Ishikawa (cell line): ENCODE results near the gene NLRP9.

Experiments
- CREB1 ChIP-seq: IDR thresholded peaks from 2 replicates; pipeline ENCODE4 v1.6.1; 2012; ENCODE audit warnings: low read depth
- FOXM1 ChIP-seq: IDR thresholded peaks from 2 replicates; pipeline ENCODE4 v1.6.1; 2012; ENCODE audit warnings: low read depth, borderline replicate concordance
- MAX ChIP-seq: IDR thresholded peaks from 2 replicates; pipeline ENCODE4 v1.6.1; 2012
- RAD21 ChIP-seq: IDR thresholded peaks from 2 replicates; pipeline ENCODE4 v1.6.1; 2012; ENCODE audit warnings: low read depth
- TAF1 ChIP-seq: IDR thresholded peaks from 2 replicates; pipeline ENCODE4 v1.6.1; 2012; ENCODE audit warnings: low read depth, mild to moderate bottlenecking
- ZBTB7A ChIP-seq: IDR thresholded peaks from 2 replicates; pipeline ENCODE4 v1.6.1; 2012; ENCODE audit warnings: low read depth
- TF ChIP-seq, protein P1 (sequence below): IDR thresholded peaks from 2 replicates; pipeline ENCODE4 v1.6.1; 2012; ENCODE audit warnings: low read depth, mild to moderate bottlenecking

- no peak for TF ChIP-seq TAF1
- TF ChIP-seq MAX, result no peak
- TF ChIP-seq CREB1, result no peak
- TF ChIP-seq, protein P1, sequence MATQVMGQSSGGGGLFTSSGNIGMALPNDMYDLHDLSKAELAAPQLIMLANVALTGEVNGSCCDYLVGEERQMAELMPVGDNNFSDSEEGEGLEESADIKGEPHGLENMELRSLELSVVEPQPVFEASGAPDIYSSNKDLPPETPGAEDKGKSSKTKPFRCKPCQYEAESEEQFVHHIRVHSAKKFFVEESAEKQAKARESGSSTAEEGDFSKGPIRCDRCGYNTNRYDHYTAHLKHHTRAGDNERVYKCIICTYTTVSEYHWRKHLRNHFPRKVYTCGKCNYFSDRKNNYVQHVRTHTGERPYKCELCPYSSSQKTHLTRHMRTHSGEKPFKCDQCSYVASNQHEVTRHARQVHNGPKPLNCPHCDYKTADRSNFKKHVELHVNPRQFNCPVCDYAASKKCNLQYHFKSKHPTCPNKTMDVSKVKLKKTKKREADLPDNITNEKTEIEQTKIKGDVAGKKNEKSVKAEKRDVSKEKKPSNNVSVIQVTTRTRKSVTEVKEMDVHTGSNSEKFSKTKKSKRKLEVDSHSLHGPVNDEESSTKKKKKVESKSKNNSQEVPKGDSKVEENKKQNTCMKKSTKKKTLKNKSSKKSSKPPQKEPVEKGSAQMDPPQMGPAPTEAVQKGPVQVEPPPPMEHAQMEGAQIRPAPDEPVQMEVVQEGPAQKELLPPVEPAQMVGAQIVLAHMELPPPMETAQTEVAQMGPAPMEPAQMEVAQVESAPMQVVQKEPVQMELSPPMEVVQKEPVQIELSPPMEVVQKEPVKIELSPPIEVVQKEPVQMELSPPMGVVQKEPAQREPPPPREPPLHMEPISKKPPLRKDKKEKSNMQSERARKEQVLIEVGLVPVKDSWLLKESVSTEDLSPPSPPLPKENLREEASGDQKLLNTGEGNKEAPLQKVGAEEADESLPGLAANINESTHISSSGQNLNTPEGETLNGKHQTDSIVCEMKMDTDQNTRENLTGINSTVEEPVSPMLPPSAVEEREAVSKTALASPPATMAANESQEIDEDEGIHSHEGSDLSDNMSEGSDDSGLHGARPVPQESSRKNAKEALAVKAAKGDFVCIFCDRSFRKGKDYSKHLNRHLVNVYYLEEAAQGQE, result no peak
- TF ChIP-seq ZBTB7A, result no peak
- no peak for TF ChIP-seq RAD21
- TF ChIP-seq FOXM1, result no peak
Measured at GRCh38 chr19:55666343-55667005, 71.7 kb downstream of the NLRP9 start.
